ENCODE measurements around the gene CCDC87. TPM values are rescaled to one million over a fixed set of nuclear protein-coding genes. Genes with fewer than 3 reads are reported as not detected.

Gene CCDC87
- total RNA-seq, 1 donor from 2014 or later: 0.22 TPM

- peaks cover 12% of the 10 kb centered on the region for H3K4me1 ChIP-seq
- H3K9me3 ChIP-seq (ENCODE audit: low read depth): no peaks in the 10 kb centered on the region
- DNase-seq (ENCODE audit: low spot score): no peak
- no peak overlapping the region for H3K27ac Mint-ChIP-seq
- TF ChIP-seq EZH2 (IDR thresholded peaks at IDR 0.05) (no peak), EZH2phosphoT487 (IDR thresholded peaks at IDR 0.05) (no peak)
- TF ChIP-seq, protein P1, sequence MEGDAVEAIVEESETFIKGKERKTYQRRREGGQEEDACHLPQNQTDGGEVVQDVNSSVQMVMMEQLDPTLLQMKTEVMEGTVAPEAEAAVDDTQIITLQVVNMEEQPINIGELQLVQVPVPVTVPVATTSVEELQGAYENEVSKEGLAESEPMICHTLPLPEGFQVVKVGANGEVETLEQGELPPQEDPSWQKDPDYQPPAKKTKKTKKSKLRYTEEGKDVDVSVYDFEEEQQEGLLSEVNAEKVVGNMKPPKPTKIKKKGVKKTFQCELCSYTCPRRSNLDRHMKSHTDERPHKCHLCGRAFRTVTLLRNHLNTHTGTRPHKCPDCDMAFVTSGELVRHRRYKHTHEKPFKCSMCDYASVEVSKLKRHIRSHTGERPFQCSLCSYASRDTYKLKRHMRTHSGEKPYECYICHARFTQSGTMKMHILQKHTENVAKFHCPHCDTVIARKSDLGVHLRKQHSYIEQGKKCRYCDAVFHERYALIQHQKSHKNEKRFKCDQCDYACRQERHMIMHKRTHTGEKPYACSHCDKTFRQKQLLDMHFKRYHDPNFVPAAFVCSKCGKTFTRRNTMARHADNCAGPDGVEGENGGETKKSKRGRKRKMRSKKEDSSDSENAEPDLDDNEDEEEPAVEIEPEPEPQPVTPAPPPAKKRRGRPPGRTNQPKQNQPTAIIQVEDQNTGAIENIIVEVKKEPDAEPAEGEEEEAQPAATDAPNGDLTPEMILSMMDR (IDR thresholded peaks at IDR 0.05): no peak
- no peaks in the 10 kb centered on the region for H3K27me3 Mint-ChIP-seq (ENCODE audit: insufficient read depth, low read depth)
- H3K4me3 ChIP-seq: no peak overlapping the region
- no peaks in the 10 kb centered on the region for H3K27me3 ChIP-seq
- H3K36me3 Mint-ChIP-seq: peaks cover 18% of the 10 kb centered on the region
- H2AFZ ChIP-seq (replicated peaks): no peak overlapping the region
- H3K27ac ChIP-seq: no peak overlapping the region
- H3K79me2 ChIP-seq (ENCODE audit: low read depth): peaks cover 35% of the 10 kb centered on the region
- peaks cover 46% of the 10 kb centered on the region for H3F3A ChIP-seq (ENCODE audit: low read depth)
- H3K4me3 Mint-ChIP-seq: no peak overlapping the region
- no peaks in the 10 kb centered on the region for H3K9me3 Mint-ChIP-seq
- H3K4me2 ChIP-seq: no peak overlapping the region
- no peak overlapping the region for H3K9ac ChIP-seq
- H4K20me1 ChIP-seq (ENCODE audit: low read depth): peaks cover 25% of the 10 kb centered on the region
- H3K4me1 Mint-ChIP-seq: peaks cover 23% of the 10 kb centered on the region
- no peaks in the 10 kb centered on the region for H3K36me3 ChIP-seq
Measured at GRCh38 chr11:66614073-66614472, 21.2 kb upstream of the CCDC87 start.

DNA sequence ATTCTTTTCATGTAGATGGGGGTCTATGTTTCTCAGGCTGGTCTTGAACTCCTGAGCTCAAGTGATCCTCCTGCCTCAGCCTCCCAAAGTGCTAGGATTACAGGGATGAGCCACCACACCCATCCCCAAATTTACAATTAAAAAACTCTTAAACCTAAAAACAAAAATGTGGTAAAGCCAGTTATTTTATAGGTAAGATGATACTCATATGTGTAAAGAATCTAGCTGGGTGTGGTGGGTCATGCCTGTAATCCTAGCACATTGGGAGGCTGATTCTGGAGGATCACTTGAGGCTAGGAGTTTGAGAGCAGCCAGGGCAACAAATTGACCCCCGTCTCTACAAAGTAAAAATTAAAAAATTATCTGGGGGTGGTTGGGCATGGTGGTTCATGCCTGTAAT is 19.6 kb upstream of the CCDC87 start:
- Histone ChIP-seq H3F3A (ENCODE audit: low read depth) (peaks cover 30% of the 10 kb centered on the region), H3K9ac (no peak overlapping the region), H3K9me3 (ENCODE audit: low read depth) (no peaks in the 10 kb centered on the region), H3K79me2 (ENCODE audit: low read depth) (peaks cover 19% of the 10 kb centered on the region), H4K20me1 (ENCODE audit: low read depth) (peaks cover 9% of the 10 kb centered on the region), H3K4me2 (no peak overlapping the region), H3K27me3 (no peaks in the 10 kb centered on the region), H3K4me3 (no peak overlapping the region), H2AFZ (replicated peaks) (no peak overlapping the region), H3K36me3 (no peaks in the 10 kb centered on the region), H3K27ac (no peak overlapping the region), H3K4me1 (no peaks in the 10 kb centered on the region)
- Mint-ChIP-seq H3K36me3 (peaks cover 6% of the 10 kb centered on the region), H3K4me1 (peaks cover 7% of the 10 kb centered on the region), H3K27me3 (ENCODE audit: insufficient read depth, low read depth) (no peaks in the 10 kb centered on the region), H3K27ac (no peak overlapping the region), H3K4me3 (no peak overlapping the region), H3K9me3 (no peaks in the 10 kb centered on the region)
- no peak for DNase-seq (ENCODE audit: low spot score)
- TF ChIP-seq, protein P1 (IDR thresholded peaks at IDR 0.05): no peak
- TF ChIP-seq EZH2phosphoT487 (IDR thresholded peaks at IDR 0.05): no peak
- no peak for TF ChIP-seq EZH2 (IDR thresholded peaks at IDR 0.05)

- Histone ChIP-seq H3K36me3 (no peaks in the 10 kb centered on the region), H3F3A (ENCODE audit: low read depth) (peaks cover 12% of the 10 kb centered on the region), H2AFZ (replicated peaks) (no peak overlapping the region), H3K9me3 (ENCODE audit: low read depth) (no peaks in the 10 kb centered on the region), H3K27me3 (no peaks in the 10 kb centered on the region), H3K4me2 (no peak overlapping the region), H4K20me1 (ENCODE audit: low read depth) (no peaks in the 10 kb centered on the region), H3K4me1 (no peaks in the 10 kb centered on the region), H3K27ac (no peak overlapping the region), H3K79me2 (ENCODE audit: low read depth) (peaks cover 1% of the 10 kb centered on the region), H3K9ac (no peak overlapping the region), H3K4me3 (no peak overlapping the region)
- no peak for DNase-seq (ENCODE audit: low spot score)
- Mint-ChIP-seq H3K9me3 (no peaks in the 10 kb centered on the region), H3K4me3 (no peak overlapping the region), H3K36me3 (peaks cover 11% of the 10 kb centered on the region), H3K27me3 (ENCODE audit: insufficient read depth, low read depth) (no peaks in the 10 kb centered on the region), H3K4me1 (no peaks in the 10 kb centered on the region), H3K27ac (no peak overlapping the region)
- TF ChIP-seq EZH2phosphoT487 (IDR thresholded peaks at IDR 0.05) (no peak), EZH2 (IDR thresholded peaks at IDR 0.05) (no peak)
- TF ChIP-seq, protein P1 (IDR thresholded peaks at IDR 0.05): no peak
Measured at GRCh38 chr11:66609721-66610617, 17.1 kb upstream of the CCDC87 start.
